ENCODE measurements around the gene PWWP2B.
A peak's percentile ranks its signal among the peaks of the same experiment; 100 is the strongest.

The PWWP2B gene

DNA sequence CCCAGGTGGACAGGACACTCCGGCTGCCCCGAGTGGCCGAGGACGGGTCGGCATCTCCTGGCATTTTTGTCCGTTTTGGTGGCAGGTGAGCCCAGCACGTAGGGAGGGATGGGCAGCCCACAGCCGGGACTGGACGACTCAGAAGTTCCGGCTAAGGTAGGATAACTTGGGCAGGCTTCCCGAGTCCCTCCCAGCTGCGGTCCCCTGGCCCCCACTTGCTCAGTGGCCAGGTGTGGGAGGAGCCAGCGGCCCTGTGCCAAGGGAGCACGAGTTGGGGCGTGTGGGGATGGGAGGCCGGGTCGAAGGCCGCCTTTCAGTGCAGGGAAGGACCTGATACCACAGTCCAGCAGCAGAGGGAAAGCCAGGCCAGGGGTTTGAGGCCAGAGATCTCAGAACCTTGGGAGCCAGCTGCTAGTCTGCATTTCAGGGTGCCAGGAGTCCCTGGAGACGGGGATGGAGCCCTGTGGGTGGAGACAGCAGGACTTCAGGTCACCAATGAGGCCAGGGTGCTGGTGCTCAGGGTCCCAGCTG lies 58.5 kb downstream of the PWWP2B start:
- intact Hi-C loops (cut with DNase I; ENCODE audit: low total_unique reads), result loop anchor here (5.0 kb wide), 1 partner anchor 233 kb away; no protein-coding TSS in a partner anchor
- no peak for DNase-seq
- TF ChIP-seq, protein P1, sequence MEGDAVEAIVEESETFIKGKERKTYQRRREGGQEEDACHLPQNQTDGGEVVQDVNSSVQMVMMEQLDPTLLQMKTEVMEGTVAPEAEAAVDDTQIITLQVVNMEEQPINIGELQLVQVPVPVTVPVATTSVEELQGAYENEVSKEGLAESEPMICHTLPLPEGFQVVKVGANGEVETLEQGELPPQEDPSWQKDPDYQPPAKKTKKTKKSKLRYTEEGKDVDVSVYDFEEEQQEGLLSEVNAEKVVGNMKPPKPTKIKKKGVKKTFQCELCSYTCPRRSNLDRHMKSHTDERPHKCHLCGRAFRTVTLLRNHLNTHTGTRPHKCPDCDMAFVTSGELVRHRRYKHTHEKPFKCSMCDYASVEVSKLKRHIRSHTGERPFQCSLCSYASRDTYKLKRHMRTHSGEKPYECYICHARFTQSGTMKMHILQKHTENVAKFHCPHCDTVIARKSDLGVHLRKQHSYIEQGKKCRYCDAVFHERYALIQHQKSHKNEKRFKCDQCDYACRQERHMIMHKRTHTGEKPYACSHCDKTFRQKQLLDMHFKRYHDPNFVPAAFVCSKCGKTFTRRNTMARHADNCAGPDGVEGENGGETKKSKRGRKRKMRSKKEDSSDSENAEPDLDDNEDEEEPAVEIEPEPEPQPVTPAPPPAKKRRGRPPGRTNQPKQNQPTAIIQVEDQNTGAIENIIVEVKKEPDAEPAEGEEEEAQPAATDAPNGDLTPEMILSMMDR (IDR thresholded peaks at IDR 0.05), result no peak
- Histone ChIP-seq H3K9me3 (no peaks in the 10 kb centered on the region), H3K4me1 (peaks cover 0 to 21% (median 15%) of the 10 kb centered on the region in 4 donors), H3K27me3 (peaks cover 0 to 17% of the 10 kb centered on the region in 2 donors), H3K36me3 (no peaks in the 10 kb centered on the region), H3K4me3 (no peak overlapping the region), H3K27ac (no peak overlapping the region)

DNA sequence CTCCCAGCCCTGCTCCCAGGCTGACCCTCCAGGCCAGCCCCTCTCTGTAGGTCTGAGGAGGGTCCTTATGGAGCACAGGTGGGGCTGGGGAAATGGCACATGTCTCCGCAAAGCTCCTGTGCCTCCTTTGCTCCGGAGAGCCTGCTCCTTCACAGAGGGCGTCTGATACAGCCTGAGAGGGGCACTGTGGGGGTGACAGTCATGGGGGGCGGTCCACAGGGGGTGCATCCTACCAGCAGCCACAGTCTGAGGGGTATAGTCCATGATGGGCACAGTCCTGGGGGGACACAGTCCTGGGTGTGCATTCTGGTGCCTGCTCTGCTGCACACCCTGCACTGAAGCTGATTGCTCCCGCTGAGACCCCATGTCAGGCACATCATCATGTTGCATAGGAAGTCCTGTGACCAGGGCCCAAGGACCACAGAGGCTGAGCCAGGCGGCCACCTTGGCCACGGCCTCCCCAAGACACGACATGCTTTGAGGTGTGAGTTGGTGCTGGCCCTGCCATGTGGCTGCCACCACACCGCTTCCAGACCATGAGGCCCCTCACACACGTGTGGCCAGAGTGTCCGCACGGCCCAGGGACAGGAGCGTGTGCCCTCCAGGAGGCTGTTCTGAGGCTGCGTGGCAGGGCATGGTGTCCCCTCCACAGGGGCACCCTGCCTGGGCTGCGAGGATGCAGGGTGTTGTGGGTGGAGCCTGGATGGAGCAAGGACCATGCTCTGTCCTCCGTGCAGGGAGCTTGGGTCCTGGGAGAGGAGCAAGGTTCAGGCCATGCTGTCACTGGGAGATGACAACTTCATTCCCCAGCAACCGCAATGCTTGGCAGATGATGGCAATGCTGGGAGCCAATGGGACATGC lies 59.2 kb downstream of the PWWP2B start:
- H3K4me3 ChIP-seq, result no peak overlapping the region
- H3K27ac ChIP-seq, result no peak overlapping the region
- H3K36me3 ChIP-seq, result no peaks in the 10 kb centered on the region
- peaks cover 0 to 21% (median 15%) of the 10 kb centered on the region in 4 donors for H3K4me1 ChIP-seq
- DNase-seq, result peak in 1 of 2 donors; percentile 53
- H3K27me3 ChIP-seq, result peaks cover 0 to 17% of the 10 kb centered on the region in 2 donors
- no peaks in the 10 kb centered on the region for H3K9me3 ChIP-seq
- intact Hi-C loops (cut with DNase I; ENCODE audit: low total_unique reads), result loop anchor here (5.0 kb wide), 1 partner anchor 234 kb away; no protein-coding TSS in a partner anchor
- TF ChIP-seq, protein P1 (IDR thresholded peaks at IDR 0.05), result no peak

- Histone ChIP-seq H3K27ac (no peak overlapping the region), H3K36me3 (no peaks in the 10 kb centered on the region), H3K4me1 (peaks cover 0 to 21% (median 15%) of the 10 kb centered on the region in 4 donors), H3K9me3 (no peaks in the 10 kb centered on the region), H3K27me3 (peaks cover 0 to 17% of the 10 kb centered on the region in 2 donors), H3K4me3 (no peak overlapping the region)
- DNase-seq, result peak in 1 of 2 donors; percentile 62
- intact Hi-C loops (cut with DNase I; ENCODE audit: low total_unique reads), result loop anchor here (5.0 kb wide), 1 partner anchor 235 kb away; no protein-coding TSS in a partner anchor
- TF ChIP-seq, protein P1 (IDR thresholded peaks at IDR 0.05), result no peak
Observed at GRCh38 chr10:132456881-132457280, 59.9 kb downstream of the PWWP2B start.

GRCh38 chr10:132457328-132458070 lies 60.5 kb downstream of the PWWP2B start:
- Histone ChIP-seq H3K4me3 (no peak overlapping the region), H3K4me1 (peaks cover 0 to 21% (median 15%) of the 10 kb centered on the region in 4 donors), H3K27ac (no peak overlapping the region), H3K27me3 (peaks cover 0 to 17% of the 10 kb centered on the region in 2 donors), H3K36me3 (no peaks in the 10 kb centered on the region), H3K9me3 (no peaks in the 10 kb centered on the region)
- peak in 1 of 2 donors; percentile 61 for DNase-seq
- TF ChIP-seq, protein P1 (IDR thresholded peaks at IDR 0.05), result no peak
- intact Hi-C loops (cut with DNase I; ENCODE audit: low total_unique reads), result loop anchor here (2.0 to 5.0 kb wide), 2 partner anchors 181 to 235 kb away; no protein-coding TSS in a partner anchor

DNA sequence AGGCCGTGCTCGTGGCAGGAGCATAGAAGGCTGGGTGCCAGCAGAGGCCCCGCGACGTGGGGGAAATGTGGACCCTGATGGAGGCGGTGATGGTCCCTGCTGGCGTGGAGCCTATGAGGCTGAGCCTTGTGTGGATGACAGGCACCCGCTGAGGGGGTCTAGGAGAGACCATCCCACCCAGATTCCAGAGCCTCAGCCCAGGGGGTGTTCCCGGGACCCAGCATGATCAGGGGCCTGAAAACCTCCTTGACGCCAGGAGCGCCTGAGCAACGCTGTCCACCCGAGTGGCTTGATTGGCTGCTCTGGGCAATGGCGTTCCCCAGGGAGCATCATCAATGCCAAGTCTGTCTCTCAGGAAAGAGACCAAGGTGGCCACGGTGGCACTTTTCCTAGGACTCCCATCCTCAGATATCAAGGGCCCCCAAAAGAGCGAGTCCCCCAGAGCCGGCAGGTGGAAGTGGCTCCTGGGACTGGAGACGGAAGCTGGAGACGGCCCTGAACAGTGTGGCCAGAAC lies 61.1 kb downstream of the PWWP2B start:
- TF ChIP-seq, protein P1 (IDR thresholded peaks at IDR 0.05), result no peak
- H3K4me1 ChIP-seq, result peaks cover 2 to 21% (median 12%) of the 10 kb centered on the region in 4 donors

More for the DNA sequence above, 61.1 kb downstream of the PWWP2B start:
- Histone ChIP-seq H3K4me3 (no peak overlapping the region), H3K27ac (no peak overlapping the region), H3K27me3 (peaks cover 0 to 17% of the 10 kb centered on the region in 2 donors), H3K36me3 (no peaks in the 10 kb centered on the region), H3K9me3 (no peaks in the 10 kb centered on the region)
- intact Hi-C loops (cut with DNase I; ENCODE audit: low total_unique reads), result loop anchor here (2.0 to 5.0 kb wide), 2 partner anchors 181 to 236 kb away; no protein-coding TSS in a partner anchor
- DNase-seq, result peak in 1 of 2 donors; percentile 70
